ENCODE results near the gene SMOC2.

Gene SMOC2

DNA sequence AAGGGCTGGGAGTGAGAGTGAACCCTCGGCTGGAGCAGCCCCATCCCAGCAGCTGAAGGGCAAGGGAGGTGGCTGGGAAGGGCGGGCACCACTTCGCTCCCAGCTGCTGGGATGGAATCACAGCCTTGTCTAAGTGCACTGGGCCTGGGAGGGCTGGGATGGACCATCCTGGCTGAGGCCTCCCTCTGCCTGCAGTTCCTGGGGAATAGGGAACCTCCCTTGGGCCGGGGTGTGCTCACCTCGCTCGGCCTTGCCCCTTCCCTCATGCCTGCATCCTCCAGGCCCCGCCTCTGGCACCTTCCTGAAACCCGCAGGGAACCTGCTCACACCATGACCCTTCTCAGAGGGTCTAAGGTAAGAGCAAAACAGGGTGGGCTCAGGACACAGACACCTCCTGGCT, 53.7 kb downstream of the SMOC2 start:
- DNase-seq, result no peak

DNA sequence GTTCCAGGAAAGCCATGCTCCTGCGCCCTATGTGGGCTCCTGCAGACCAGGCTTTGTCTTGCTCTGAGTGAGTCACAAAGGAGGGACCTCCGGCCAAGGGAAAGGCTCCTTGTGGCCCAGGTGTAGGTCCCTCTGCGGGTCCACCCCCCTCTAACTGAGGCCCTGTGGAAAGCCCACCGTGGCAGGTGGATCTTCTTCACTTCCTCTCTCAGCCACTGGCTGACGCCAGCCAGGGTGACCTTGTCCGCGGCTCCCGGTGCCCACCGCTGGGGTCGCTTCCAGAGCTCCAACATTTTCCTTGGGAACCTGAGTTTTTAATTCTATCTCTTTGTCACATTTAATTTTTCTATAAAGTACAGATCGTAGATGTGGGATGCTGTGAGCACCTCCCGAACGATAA, 54.1 kb downstream of the SMOC2 start:
- DNase-seq, result no peak

DNA sequence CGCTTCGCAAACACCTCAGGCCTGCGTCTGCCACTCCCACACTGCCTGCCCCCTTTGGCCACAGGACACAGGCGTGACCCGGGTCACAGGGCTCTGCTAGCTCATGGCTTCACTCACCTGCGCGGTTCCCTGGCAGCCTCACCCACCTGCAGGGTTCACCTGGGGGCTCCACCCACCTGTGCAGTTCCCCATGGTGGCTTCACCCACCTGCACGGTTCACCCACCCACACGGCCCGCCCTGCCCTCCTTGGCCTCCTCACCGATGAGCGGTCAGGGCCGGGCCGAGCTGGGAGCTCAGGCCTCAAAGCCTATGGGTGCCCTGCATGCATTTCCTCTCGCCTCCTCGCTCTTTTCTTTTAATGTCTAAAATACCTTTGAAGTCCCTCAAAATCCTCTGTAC, 54.7 kb downstream of the SMOC2 start:
- no peak for DNase-seq

DNA sequence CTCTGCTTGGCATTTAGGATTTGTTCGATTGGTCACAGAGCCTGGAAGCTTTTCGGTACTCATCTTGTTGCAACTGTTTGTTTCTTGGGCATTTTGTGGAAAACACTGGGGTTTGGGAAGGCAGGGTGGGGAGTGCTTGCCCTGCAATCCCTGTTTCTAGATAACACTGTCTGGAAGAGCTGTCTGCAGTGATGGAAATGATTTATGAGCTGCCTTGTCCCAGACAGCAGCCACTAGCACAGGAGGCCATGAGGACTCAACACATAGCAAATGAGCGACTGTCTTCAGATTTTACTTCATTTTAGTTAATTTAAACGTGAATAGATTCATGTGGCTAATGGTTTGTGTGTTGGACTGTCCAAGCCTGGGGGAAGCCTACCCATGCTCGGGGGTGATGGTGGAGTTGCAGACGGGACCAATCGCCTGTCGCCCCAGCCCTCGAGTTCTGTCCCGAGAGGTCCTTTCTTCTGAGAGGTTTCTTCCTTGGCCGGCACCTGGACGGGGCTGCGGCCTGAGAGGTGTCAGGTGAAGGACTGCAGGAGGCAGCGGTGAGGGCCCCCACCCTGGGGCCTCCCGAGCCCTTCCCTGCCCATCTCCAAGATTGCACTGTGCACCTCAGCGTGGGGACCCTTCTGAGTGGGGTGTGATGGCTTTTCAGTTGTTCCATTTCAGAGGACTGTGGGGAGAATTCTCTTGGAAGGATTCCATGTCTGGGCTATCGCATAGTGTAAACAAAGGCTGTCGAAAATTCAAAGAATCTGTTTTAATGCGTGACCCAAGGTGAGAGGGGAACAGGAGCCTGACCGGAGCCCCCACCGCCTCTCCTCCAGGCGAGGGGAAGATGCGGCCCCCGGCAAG, 55.4 kb downstream of the SMOC2 start:
- no peak for DNase-seq

DNA sequence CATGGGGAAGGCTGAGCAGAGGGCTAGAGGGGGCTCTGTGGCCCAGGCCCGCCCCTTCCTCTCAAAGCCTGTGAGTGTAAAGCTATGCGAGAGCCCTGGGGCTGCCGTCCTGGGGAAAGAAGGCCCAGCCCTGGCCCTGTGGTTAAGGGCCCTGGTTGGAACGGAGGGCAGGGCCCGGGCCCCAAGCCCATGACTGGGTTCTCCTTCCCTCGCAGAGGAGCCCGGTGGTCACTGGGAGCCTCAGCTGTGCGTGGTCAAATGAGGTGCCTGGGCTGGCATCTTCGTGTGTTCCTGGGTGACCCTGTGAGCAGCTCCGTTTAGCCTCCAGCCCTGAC, 56.0 kb downstream of the SMOC2 start:
- DNase-seq, result no peak

DNA sequence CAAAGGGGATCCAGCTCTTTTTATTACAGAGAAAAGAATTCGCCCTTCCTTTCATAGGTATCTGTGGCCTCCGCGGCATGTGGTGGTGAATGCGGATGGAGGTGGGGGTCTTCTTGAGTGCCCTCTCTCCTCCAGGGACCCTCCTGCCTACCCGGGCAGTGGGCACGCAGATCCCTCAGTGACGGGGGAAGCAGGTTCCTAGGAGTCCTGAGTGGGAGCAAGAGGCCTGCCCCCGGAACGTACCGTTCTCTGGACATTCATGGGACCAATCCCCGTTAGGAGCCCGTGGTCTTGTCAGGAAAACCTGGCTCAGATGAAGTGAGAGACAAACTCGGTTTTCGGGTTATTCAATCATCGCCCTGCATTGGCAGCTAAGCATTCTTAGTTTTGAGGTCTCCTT, 56.4 kb downstream of the SMOC2 start:
- no peak for DNase-seq

DNA sequence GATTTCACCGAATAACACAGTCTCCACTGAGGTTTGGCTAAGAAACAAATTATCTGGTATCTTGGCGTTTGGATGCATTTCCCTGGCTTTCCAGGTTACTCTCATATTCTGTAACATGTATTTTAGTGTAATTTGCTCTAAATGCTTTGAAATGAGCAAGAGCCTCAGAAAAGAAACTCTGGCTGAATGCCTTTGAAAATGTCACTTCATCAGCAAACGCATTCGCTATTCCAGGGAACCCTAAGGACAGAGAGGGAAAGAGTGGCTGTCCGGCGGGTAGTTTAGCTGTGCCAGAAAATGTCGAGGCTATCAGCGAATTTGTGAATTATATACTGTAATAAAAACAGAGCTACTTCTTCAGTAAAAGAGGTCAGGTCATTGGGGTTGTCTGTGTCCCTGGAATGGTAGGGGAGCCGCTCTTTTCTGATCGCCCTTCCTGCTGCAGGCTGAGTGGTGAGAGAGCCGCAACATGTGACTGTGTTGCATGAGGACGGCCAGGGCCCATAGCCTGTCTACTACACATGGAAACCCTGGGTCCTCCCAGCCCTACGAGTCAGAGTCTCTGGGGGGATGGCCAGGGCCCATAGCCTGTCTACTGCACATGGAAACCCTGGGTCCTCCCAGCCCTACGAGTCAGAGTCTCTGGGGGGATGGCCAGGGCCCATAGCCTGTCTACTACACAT, 57.3 kb downstream of the SMOC2 start:
- DNase-seq, result no peak

DNA sequence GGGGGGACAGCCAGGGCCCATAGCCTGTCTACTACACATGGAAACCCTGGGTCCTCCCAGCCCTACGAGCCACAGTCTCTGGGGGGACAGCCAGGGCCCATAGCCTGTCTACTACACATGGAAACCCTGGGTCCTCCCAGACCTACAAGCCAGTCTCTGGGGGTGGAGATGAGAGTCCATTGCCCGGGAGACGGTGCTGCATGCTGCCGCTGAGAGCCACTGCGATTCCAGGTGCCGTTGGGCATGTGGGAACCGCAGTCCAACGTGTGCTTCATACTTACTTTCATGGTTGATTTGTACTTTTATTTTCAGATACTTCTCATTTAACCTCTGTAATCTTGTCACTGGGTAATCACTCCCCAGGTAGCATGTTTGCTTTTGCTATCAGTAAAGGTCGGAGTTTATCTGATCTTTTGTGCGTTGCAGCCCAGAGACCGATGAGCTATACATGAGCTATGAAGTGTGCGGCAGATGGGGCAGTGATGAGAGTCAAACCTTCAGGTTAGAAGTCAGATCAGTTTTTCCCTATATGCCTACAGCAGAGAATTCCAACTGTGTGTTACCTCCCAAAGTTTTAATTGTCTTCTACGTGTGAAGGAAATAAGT, 58.2 kb downstream of the SMOC2 start:
- DNase-seq, result no peak

DNA sequence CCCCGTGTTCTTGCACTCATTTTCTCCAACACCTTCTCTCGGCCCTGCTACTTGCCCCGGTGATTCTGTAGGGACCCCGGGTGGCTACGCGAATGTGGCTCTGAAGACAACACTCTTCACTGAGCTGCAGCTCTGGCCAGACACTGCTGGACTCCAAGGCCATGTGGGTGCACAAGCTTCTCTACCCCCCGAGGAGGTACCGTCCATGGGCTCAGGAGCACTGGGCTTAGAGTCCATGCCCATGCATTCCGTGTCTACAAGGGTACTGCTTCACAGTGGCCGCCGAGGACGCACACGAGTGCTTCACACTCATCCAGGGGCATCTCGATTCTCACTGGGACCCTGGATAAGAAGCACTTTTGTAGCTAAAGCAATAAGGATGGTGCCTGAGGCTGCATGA, 59.5 kb downstream of the SMOC2 start:
- DNase-seq, result no peak

DNA sequence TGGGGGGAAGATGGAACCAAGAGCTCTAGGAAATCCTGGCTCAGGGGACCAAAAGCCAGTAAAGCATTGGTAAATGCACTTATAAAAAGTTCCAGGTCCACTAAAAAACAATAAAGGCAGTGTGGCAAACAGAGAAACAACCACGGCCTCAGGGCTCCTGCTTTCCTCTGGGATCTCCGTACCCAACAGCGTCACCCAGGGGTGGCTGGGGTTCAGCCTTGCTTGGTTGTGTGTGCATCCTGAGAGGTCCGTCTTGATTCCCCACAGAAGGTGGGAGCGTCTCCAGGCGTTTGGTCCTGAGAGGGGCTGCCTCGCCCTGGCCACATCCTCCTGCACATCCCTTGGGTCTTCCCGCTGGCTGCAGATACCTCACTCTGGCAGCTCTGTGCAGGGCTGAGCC, 60.6 kb downstream of the SMOC2 start:
- DNase-seq, result no peak

DNA sequence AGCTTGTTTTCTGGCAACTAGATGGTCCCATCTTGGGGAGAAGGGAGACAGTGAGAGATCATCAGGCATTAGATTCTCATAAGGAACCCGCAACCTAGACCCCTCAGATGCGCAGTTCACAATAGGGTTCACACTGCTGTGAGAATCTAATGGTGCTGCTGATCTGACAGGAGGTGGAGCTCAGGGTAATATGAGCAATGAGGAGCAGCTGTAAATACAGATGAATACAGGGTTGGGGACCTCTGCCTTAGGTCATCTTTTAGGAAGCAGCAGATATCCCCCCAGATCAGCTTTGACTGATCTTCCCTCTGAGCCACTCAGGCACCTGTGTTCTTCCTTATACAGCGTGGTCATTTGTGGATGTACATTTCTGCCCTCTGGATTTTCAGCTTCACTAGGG, 63.4 kb downstream of the SMOC2 start:
- no peak for DNase-seq

DNA sequence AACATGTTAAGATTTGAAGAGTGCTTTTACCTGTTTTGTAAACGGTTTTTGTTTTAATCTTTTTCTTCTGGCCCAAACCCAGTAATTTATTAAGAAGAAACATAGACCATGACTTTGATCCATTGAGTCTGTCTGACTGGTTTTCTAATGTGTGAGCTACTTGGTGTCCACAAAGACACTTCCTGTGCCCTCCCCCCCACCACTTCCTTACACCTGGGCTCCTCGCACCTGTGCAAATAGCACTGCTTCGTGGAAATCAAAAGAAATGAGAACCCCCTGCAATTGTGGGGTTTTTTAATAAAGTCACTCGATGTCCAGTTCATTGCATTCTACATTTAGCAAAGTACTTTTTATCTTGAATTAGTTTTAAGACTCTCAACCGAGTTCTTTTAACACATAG, 65.5 kb downstream of the SMOC2 start:
- no peak for DNase-seq

DNA sequence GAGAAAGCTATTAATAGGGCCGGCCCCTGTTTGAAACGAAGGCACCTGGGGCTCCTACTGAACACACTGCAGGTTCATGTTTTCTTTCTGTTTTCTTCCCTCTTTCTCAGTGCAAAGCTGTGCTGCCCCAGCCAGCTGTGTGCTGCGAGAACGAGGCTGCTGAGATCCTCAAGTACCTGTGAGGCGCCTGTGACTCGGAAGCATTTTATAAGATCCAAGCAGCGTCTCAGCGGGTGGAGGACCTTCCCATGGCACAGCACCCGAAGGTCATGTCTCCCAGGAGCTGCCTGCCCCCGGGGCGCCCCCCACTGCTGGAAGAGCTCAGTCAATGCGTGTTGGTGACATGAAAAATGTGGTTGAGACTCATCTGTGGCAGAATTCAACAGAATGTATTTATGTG, 66.3 kb downstream of the SMOC2 start:
- no peak for DNase-seq

DNA sequence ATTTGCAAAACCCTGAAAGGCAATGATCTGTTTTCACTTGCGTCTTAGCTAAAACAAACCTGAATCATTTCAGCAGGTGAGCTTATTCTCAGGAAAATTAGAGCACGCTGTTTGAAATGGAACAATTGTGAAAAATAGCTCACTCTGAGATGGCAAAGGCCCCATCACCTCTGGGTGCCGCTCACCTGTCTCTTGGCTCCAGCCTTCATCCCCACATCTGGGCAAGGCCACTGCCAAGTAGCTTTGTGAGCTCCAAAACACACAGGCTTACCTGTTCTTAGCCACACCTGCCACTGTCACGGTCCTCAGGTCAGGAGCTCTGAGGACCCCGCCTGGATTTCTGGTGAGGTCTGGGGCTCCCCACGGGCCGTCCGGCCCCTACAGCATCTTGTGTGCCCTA, 66.7 kb downstream of the SMOC2 start:
- no peak for DNase-seq

DNA sequence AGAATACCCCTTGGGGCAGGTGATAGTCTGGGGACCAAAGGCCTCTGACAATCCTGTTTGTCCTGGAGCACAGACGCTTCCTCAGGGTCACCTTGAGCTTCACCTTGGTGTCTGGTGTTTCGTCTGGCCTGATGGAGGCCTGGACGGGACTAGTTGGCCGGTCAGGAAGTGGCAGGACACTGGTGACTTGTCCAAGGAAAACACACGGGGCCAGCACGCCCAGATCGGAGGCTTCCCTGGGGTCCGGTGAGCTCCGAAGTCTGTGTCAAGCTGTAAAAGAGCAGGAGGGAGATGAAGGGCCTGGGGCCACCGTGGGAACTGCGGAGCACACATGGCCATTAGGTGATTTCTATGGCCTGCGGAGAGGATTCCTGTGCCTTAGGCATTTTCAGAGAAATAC, 67.9 kb downstream of the SMOC2 start:
- DNase-seq, result no peak

DNA sequence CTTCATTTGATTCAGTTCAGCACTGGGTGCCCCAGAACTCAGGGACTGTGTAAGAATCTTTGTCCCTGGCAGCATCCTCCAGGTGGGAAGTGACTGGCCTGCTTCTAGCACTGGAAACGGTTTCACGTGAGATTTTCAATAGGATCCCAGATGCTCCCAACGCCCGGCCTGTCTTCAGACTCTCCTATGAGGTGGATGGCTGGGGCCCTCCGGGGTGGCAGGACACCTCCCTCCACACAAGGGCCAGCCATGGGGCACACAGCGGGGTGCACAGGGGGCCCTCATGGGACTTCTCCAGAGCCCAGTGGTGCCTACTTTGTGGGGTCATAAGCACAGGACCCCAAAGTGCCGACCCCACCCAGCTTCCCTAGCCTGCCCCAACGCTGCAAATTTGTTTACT, 72.8 kb downstream of the SMOC2 start:
- DNase-seq, result no peak

DNA sequence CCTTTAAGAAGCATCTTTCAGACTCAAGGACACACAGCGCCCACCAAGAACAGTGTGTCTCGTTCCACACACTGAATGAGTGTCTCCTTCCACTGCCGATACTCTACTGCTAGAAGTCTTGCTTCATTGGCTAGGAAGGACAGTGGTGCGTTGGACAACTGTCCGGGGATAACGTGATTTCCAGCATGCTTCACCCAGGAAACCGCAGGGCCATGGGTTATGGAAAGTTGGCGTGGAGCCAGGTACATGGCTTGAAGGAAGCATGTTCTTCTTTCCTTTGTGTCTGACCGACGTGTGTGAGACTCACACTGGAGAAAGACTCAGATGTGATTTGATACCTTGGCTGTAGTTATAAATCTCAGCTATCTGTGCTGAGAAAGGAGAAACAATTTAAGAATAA, 73.2 kb downstream of the SMOC2 start:
- DNase-seq, result no peak

DNA sequence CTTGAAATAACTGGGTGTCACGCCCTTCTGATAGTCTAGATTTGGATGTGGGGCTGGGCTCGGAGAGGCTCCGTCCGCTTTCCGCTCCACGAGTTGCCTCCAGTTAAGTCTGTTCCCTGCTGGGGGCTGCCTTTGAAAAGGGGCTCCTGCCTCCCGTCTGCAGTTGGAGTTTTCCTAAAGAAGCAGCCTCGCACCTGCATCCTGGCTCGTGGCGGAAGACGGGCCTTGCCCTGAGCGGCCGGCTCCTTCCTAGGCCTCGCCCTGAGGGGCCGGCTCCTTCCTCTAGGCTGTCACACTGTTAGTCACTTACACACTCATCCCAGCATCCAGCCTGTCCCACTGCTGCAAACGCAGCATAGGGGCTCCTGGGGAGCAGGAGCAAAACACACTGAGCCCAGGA, 74.4 kb downstream of the SMOC2 start:
- no peak for DNase-seq

DNA sequence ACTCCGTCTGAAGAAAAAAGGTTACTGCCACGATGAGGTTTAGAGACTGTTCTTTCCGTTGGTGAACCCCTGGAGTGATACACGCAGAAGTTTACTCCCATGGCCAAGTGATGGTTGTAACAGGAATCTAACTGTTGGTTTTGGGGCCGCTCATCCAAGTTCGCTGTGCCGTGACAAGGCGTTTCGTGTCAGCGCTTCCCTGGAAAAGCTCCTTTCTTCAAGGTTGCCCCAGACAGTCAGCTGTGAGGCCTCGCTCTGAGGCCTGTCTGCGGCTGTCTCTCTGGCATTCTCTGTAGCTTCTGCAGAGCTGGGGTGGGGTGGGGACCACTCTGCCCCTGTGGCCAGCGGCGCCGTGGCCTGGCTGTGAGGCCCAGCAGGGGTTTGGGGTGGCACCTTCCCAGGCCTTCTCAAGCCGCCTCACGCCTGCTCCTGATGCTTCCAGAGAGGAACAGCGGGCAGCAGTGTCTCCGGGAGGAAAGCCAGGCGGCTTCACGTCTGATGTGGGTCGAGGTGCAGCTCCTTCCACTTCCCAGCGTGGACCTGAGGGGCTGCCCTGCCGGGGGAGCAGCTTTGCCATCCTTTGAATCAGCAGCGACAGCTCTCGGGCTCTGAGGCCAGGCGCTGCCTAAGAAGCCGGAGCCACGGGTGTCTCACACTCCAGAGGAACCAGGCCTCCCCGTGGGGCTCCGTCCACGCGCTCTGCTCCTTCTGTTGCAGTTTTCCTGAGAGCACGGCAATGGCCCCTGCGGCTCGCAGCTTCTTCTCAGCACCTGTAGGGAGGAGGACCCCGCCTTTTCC, 76.2 kb downstream of the SMOC2 start:
- DNase-seq, result no peak

DNA sequence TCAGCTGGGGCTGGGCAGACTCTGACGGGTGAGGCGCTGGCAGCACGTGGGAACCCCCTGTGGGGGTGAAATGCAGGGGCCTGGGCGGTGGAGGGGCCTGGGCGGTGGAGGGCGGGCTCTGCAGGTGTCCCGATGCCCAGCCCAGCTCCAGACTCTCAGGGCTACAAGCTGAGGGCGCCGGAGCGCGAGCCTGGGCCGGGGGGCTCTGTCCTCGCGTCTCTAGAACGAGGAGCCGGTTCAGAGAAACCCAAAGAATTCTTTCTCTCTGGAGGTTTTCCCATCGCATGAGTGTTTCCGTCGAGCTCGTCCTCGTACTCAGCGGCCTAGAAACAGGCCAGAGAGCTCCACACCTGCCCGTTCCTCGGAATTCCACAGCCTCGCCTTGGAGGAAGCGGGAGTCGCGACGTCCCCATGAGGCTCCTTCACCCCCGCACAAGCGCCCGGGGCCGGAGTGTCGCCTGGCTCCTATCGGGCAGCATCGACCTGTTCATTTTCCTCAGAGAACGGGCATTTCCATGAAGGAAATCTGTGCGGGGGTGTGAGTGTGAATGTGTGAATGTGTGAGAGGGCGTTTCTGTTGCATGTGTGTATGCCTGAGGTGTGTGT, 76.9 kb downstream of the SMOC2 start:
- DNase-seq, result no peak

DNA sequence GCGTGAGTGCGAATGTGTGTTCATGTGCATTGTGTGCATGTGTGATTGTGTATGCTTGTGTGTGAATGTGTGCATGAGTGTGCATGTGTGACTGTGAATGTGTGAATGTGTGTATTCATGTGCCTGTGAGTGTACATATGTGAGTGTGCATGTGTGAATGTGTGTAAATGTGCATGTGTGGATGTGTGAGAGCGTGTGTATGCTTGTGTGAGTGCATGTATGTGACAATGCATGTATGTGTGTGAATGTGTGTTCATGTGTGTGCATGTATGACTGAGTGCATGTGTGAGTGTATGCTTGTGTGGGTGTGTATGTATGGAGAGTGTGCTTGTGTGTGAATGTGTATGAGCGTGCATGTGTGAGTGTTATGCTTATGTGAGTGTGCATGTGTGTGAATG, 77.4 kb downstream of the SMOC2 start:
- no peak for DNase-seq

DNA sequence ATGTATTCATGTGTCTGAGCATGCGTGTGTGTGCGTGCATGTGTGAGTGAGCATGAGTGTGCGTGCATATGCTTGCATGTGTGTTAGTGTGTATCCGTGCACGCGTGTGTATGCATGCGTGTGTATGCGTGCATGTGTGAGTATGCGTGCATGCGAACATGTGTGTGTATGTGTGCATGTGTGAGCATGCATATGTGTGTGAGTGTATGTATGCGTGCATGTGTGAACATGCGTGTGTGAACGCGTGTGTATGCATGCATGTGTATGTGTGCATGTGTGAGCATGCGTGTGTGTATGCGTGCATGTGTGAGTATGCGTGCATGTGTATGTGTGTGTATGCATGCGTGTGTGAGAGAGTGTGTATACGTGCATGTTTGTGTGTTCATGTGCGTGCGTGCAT, 77.9 kb downstream of the SMOC2 start:
- DNase-seq, result no peak

DNA sequence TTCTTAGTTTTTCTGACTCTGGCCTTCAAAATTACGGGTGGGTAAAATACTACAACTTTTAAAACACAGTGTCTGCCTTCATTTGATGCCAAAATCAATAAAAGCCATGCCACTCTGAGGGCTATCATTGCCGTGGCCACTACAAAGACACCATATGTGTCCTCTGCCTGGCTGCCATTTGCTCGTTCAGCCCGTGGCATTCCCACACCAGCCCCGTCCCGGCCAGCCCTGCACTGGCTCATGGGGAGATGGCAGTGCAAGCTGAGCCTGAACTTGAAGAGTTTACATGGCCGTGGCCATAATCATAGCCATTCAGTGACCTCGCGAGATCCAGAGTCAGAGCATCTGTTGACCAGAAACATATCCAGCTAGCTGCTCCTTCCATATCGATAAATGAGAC, 79.2 kb downstream of the SMOC2 start:
- no peak for DNase-seq
